Activated CD4-positive, alpha-beta T cell treated with anti-CD3 and anti-CD28 coated beads, Interleukin-2, amount 50 U/mL, for 48 hours (primary cell): ENCODE measurements around the gene TEX54.

ENCODE experiments used
- DNase-seq, 2 experiments: peaks; one replicate each; pipeline ENCODE4 v3.0.0-alpha.2; 2020

TEX54 gene

DNA sequence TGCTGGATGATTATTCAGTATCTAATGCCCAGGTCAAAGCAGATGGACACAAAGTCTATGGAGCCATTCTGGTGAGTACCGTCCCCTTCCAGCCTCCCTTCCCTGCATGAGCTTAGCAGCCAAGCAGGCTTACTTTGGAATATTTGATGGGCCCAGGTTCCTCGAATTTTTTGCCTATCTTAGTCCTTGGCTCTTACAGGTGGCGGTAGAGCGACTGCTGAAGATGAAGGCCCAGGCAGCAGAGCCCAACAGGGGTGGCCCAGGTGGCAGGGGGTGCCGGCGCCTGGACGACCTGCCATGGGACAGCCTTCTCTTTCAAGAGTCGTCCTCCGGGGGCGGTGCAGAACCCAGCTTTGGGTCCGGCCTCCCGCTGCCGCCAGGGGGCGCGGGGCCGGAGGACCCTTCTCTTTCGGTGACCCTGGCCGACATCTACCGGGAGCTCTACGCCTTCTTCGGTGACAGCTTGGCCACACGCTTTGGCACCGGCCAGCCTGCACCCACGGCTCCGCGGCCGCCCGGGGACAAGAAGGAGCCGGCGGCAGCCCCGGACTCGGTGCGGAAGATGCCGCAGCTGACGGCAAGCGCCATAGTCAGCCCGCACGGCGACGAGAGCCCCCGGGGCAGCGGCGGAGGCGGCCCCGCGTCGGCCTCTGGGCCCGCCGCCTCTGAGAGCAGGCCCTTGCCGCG is 46.2 kb downstream of the TEX54 start:
- DNase-seq = peak; percentile 87 to 90

DNA sequence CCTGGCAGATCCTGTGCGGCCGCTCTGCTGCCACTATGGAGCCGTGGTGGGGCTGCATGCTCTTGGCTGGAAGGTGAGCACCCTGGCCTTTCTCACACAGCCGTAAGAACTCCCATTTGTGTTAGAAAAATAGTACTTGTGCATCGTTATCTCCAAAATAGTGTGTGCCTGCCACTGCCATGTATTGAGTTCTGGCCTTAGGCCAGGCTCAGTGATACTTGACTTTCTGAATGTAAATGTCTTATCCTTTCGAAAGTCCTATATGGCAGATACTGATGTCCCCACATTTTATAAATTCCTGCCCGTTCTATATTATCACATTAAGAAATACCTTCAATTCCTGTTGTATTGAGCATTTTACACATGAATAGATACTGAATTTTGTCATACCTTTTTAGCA is 49.9 kb downstream of the TEX54 start:
- no peak for DNase-seq
